CD4-positive, alpha-beta T cell treated with Interferon gamma for 1 hour (primary cell): ENCODE data around the gene CCR2.
A peak's percentile ranks its signal among the peaks of the same experiment; 100 is the strongest.
"Not testable (repeated sequence)": the region's sequence is repeated elsewhere in the genome, so short reads cannot be mapped to it uniquely, and the experiment has no call there.

ENCODE experiments used
- DNase-seq: peaks from one replicate; pipeline ENCODE4 v3.0.0-alpha.2; 2020

Gene CCR2

GRCh38 chr3:46353647-46354410 lies at the start of gene CCR2:
Gene CCR2, plus strand, starts transcription at chr3:46354111. Its CDS starts 3,417 bp downstream, at chr3:46357528.
- DNase-seq, result no peak

GRCh38 chr3:46304739-46305138 lies 49.2 kb upstream of the CCR2 start:
- DNase-seq, result no peak

DNA sequence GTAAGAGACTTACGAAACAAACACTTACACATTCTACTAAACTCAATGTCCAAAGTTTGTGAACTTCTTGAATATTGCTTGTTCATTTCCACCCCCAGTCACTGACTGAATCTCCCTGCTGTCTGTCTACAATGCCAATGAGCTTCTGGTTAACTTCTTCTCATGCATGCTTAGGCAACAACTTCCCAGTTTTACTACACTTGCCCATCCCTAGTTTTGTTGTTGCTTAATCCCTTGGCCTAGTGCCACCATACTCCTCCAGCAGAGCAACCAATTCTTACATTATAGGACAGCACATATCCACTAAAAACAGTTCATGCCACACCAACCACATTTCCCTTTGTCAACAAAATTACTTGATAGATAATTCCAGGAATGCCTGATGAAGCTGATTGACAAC lies 40.9 kb upstream of the CCR2 start:
- peak; percentile 32 for DNase-seq

DNA sequence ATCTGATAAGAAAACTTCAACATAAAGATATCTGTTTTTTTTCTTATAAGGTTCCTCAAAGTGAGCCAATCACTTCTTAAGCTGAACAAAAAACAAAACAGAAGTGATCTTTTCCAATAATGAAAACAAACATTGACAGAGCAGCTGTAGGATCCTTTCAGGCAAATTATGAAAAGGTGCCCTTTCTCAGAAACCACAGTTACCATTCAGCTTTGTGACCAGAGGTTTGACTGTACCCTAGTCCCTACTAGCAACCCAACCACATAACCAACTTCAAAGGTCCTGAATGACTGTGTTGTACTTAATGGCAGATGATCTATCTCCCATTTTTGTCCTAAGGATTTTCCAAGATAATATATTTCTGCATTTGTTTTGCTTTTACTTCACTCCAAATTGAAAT lies 39.4 kb upstream of the CCR2 start:
- no peak for DNase-seq

DNA sequence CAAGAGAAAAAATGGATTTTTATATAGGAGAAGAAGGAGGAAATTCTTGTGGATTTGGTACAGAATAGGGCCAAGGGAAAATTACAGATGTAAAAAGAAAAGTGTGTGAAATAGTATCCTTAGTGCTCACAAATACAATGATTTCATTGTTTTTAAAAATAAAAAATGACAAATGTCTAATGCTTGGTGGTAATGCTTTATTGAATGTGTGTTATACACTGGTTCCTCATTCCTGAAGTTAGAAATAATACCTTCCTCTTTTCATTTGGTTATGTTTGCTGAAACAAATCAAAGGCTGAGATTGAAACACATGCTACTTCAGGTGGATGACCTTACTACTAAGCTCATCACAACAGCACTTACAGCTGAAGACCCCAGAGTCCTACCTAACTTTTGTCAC lies 37.7 kb upstream of the CCR2 start:
- no peak for DNase-seq

DNA sequence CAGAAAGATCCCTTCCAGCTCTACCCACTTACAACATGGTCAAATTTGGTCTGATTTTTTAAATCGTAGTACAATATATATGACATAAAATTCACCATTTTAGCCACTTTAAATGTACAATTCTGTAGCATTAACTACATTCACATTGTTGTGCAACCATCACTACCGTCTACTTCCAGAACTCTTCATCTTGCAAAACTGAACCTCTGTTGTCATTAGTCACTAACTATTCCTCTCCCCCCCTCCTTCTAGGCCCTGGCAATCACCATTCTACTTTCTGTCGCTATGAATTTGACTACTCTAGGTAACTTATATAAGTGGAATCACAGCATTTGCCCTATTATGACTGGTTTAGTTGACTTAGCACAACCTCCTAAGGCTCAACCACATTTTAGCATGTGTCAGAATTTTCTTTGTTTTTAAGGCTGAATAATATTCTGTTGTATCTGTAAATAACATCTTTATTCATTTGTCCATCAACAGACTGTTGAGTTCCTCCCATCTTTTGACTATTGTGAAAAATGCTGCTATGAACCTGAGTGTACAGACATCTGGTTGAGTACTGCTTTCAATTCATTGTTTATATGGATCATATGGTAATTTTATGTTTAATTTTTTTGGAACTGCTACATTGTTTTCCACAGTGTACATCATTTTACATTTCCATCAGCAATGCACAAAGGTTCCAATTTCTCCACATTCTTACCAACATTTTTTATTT lies 35.5 kb upstream of the CCR2 start:
- DNase-seq, result no peak

GRCh38 chr3:46321461-46322104 lies 32.3 kb upstream of the CCR2 start:
- no peak for DNase-seq

DNA sequence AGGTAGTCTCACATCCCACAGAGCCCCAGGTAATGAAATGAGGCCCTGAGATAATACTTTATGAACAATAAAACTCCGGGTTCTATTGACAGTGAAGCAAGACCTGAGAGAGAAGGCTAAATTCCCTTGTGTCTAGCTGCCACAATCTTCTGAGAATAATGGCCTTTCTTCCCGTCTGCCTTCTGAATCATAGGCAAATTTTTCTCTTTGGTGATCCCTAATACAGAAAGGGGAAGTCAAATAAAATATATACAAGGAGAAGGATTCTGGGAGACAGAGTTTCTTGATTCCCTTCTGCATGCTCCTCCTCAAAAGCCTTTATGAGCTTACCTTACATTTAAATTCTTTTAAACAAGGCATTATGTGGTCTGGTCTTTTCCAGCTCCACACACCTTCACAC lies 29.9 kb upstream of the CCR2 start:
- DNase-seq, result no peak

- no peak for DNase-seq
Measured at GRCh38 chr3:46325645-46326300, 28.1 kb upstream of the CCR2 start.

DNA sequence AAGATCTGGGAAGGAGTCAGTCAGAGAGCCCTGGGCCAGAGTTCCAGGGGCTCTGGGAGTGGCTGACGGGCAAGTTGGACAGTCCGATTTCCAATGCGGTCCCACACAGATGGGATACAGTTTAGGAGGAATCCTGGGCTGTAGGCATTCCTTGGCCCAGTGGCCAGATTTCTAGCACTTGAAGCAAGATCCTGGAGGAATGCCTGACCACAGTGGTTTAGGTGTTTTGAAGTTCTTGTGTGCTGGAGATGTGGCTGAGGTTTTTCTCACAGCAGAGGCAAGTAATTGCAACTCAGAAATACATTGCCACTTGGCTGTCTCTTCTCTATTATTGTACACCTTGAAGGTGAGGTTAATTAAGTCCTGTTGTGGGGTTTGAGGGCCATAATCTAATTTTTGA lies 23.2 kb upstream of the CCR2 start:
- not testable (repeated sequence) for DNase-seq

GRCh38 chr3:46334741-46335478 lies 19.0 kb upstream of the CCR2 start:
- no peak for DNase-seq

- DNase-seq, result no peak
Measured at GRCh38 chr3:46335541-46335940, 18.4 kb upstream of the CCR2 start.

DNA sequence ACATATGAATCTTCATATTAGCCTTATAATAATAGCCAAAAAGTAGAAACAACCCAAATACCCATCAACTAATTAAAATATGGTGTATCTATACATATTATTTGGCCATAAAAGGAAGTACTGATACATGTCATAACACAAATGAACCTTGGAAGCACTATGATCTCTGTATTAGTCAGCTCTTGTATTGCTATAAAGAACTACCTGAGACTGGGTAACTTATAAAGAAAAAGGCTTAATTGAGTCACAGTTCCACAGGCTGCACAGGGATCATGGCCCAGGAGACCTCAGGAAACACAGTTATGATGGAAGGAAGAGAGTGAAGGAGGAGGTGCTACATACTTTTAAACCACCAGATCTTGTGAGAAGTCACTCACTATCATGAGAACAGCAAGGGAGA lies 16.0 kb upstream of the CCR2 start:
- DNase-seq, result no peak

GRCh38 chr3:46338840-46339239 lies 15.1 kb upstream of the CCR2 start:
- DNase-seq, result no peak

GRCh38 chr3:46344476-46344875 lies 9.4 kb upstream of the CCR2 start:
- no peak for DNase-seq

DNA sequence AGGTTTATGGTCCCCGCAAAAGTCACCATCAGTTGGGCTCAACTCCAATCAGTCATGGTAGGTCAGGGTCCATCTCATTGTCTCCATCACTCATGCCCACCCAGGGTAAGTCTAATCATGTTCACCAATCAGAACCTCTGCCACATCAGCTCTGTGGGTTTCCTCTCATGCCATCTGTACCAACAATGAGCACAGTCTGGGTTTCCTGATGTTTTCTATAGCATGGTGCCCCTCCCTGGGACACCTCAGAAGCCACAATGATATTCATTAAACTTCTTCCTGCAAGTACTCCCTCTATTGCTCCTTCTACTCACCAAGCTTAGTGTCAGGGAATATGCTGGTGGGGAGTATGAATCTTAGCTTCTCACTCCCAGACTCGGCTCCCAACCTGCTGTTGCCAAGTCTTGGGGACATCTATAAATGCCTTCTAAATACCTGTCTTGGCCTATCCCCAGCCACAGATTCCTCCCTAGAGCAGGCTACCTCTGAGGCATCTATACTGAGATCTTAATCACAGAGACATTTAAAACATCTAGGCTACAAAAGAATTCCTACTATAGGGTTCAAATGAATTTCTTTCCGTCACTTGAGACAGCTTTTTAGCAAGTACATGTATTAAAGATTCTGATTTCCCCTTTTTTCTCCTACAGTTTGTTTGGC lies 5.0 kb upstream of the CCR2 start:
- no peak for DNase-seq

- DNase-seq, result no peak
Measured at GRCh38 chr3:46349484-46350261, 4.2 kb upstream of the CCR2 start.

DNA sequence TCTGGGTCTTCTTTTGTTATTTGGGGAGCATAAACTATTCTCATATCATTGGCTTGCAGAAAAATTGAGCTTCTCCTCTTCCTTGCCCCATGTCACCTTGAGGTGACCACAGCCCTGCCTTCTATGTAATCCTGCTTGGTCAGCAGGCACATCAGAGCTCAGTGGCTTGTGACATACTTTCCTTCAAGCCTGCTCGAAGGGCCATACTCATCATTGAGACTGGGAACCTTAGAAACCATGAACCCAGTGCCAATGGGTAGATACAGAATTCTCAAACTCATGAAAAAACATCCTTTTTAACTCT lies 3.7 kb upstream of the CCR2 start:
- DNase-seq, result no peak

DNA sequence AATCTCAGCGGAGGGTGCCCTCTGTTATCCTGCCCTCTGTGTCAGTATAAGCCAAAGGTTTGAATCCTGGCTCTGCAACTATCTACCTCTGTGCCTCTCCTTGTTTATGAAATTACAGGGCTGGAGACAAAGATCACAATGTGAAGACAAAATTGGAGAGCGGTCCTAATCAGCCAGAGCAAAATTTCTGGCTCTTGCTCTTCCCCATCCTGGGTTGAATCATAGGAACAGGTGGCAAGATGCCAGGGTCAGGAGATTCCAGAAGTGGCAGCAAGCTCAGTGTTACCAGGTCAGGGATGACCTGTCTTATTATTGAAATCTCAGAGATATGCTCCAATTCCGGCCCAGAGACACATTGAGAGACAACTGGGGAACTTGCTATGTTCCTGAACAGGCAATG lies 2.3 kb upstream of the CCR2 start:
- no peak for DNase-seq

DNA sequence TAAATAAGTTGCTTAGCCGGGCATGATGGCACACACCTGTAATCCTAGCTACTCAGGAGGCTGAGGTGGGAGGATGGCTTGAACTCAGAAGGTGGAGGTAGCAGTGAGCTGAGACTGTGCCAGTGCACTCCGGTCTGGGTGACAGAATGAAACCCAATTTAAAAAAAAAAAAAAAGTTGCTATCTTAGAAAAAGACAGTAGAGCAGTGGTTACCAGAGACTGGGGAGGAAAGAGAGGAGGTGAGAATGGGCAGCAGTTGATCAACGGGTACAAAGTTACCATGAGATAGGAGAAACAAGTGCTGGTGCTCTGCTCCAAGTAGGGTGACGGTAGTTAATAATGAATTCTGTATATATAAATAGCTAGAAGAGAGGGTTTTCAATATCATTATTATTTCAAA lies 821 bp upstream of the CCR2 start:
- DNase-seq, result no peak

DNA sequence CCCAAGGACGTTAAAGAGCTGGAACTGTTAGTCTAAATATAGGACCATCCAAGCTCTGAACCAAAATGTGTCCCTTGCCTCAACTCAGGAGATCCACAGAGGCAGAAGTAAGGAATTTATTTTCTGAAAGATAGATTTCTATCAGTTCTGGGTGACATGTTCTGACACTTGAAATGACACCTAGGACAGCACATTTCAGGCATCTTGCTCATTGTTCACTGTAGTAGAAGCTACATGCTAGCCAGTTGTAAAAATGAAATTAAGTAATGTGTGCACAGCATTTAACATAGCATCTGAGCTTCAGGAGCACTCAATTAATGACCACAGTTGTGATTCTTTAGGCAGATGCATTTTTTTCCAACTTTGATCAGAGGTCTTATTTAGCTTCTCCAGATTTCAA lies 567 bp downstream of the CCR2 start:
- no peak for DNase-seq

DNA sequence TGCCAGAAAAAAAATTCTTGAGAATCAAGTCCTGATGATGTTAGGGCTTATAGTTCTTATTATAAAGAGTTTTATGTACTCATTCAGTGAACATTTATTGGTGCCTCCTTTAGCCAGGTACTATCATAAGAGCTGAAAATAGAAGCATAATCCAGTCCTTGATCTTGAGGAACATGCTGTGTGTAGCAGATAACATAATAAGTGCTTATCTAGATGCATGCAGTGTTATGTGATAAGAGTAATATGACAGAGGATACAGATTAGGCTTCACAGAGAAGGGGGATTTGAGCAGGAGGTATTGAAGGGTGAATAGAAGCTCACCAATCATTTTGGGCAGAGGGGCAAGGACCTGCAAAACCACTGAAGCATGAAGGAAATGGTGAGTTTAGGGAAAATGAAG lies 1.1 kb downstream of the CCR2 start:
- no peak for DNase-seq
